Neural cell (in vitro differentiated cells): ENCODE measurements around the gene RYR3. TPM values are rescaled to one million over a fixed set of nuclear protein-coding genes. Genes with fewer than 3 reads are reported as not detected.

ENCODE experiments used
- H2AFZ ChIP-seq: fragments of 200-600, 300-800 bp; sonication (generic), shearing (Covaris generic); 2 replicates; pipeline ENCODE4 v1.6.0; 2014; ENCODE audit warnings: low read depth, mild to moderate bottlenecking, antibody characterized with exemption, low read length, moderate library complexity
- H3F3A ChIP-seq: fragments of 200-600 bp; shearing (Covaris generic); 2 replicates; pipeline ENCODE4 v1.6.1; 2016; ENCODE audit warnings: mild to moderate bottlenecking, moderate library complexity, mixed read lengths, antibody characterized with exemption, low read length; ENCODE audit not compliant: insufficient read depth, poor library complexity, severe bottlenecking
- H3K27ac ChIP-seq: fragments of 200-600, 300-800 bp; sonication (generic), shearing (Covaris generic); 2 replicates; pipeline ENCODE4 v1.5.1; 2014; ENCODE audit warnings: mild to moderate bottlenecking, low read length, moderate library complexity
- H3K27me3 ChIP-seq: fragments of 300-800, 200-600 bp; sonication (generic), shearing (Covaris generic); 2 replicates; pipeline ENCODE4 v1.6.0; 2014; ENCODE audit warnings: mild to moderate bottlenecking, low read depth, low read length, moderate library complexity; ENCODE audit not compliant: insufficient read depth
- H3K36me3 ChIP-seq: fragments of 300-800, 200-600 bp; sonication (generic), shearing (Covaris generic); 2 replicates; pipeline ENCODE4 v1.5.1; 2014; ENCODE audit warnings: mild to moderate bottlenecking, antibody characterized with exemption, low read length, moderate library complexity; ENCODE audit not compliant: insufficient read depth
- H3K4me2 ChIP-seq: fragments of 300-800, 200-600 bp; sonication (generic), shearing (Covaris generic); 2 replicates; pipeline ENCODE4 v1.6.0; 2014; ENCODE audit warnings: mild to moderate bottlenecking, low read length
- H3K4me3 ChIP-seq: fragments of 300-800, 200-600 bp; sonication (generic), shearing (Covaris generic); 2 replicates; pipeline ENCODE4 v1.5.1; 2014; ENCODE audit warnings: mild to moderate bottlenecking, low read length, moderate library complexity
- H3K79me2 ChIP-seq: fragments of 200-600 bp; shearing (Covaris generic); replicated peaks from 2 replicates; pipeline ENCODE4 v1.6.0; 2014; ENCODE audit warnings: mild to moderate bottlenecking, low read length, moderate library complexity; ENCODE audit not compliant: insufficient read depth
- H3K9ac ChIP-seq: fragments of 300-800, 200-600 bp; sonication (generic), shearing (Covaris generic); 2 replicates; pipeline ENCODE4 v1.6.1; 2016; ENCODE audit warnings: mild to moderate bottlenecking, low read length, mixed read lengths
- H3K9me2 ChIP-seq: fragments of 200-600 bp; shearing (Covaris generic); 2 replicates; pipeline ENCODE4 v1.6.1; 2016; ENCODE audit warnings: mild to moderate bottlenecking, low read length, mixed read lengths; ENCODE audit not compliant: insufficient read depth
- H3K9me3 ChIP-seq: fragments of 200-600, 300-800 bp; sonication (generic), shearing (Covaris generic); 2 replicates; pipeline ENCODE4 v1.6.1; 2016; ENCODE audit warnings: mild to moderate bottlenecking, mixed run types, low read length, moderate library complexity, mixed read lengths
- H4K20me1 ChIP-seq: fragments of 200-600 bp; shearing (Covaris generic); 2 replicates; pipeline ENCODE4 v1.6.1; 2016; ENCODE audit warnings: mild to moderate bottlenecking, mixed run types; ENCODE audit not compliant: insufficient read depth
- CTCF ChIP-seq: fragments of 450-650 bp; IDR thresholded peaks from 2 replicates; pipeline ENCODE4 v1.5.1; 2014; ENCODE audit warnings: antibody characterized with exemption, mild to moderate bottlenecking, moderate library complexity; ENCODE audit not compliant: poor library complexity, severe bottlenecking
- EP300 ChIP-seq: fragments of 450-650 bp; conservative IDR thresholded peaks from 2 replicates; pipeline ENCODE4 v1.6.1; 2014; ENCODE audit warnings: antibody characterized with exemption, mild to moderate bottlenecking, moderate library complexity; ENCODE audit not compliant: poor library complexity, severe bottlenecking
- EZH2 ChIP-seq: fragments of 200-600, 300-800 bp; shearing (Covaris generic), sonication (generic); IDR thresholded peaks from 2 replicates; pipeline ENCODE4 v1.6.1; 2014; ENCODE audit warnings: antibody characterized with exemption, low read length, borderline replicate concordance, mild to moderate bottlenecking; ENCODE audit not compliant: insufficient read depth, poor library complexity, severe bottlenecking
- MXI1 ChIP-seq: fragments of 450-650 bp; conservative IDR thresholded peaks from 2 replicates; pipeline ENCODE4 v1.6.1; 2014; ENCODE audit warnings: antibody characterized with exemption, mild to moderate bottlenecking; ENCODE audit not compliant: poor library complexity, severe bottlenecking
- POLR2AphosphoS5 ChIP-seq: IDR thresholded peaks from 2 replicates; pipeline ENCODE4 v1.6.1; 2012
- RAD21 ChIP-seq: fragments of 450-650 bp; conservative IDR thresholded peaks from 2 replicates; pipeline ENCODE4 v1.6.1; 2014; ENCODE audit warnings: antibody characterized with exemption, mild to moderate bottlenecking, moderate library complexity
- REST ChIP-seq: IDR thresholded peaks from 2 replicates; pipeline ENCODE4 v1.6.1; 2012; ENCODE audit warnings: borderline replicate concordance
- SMC3 ChIP-seq: fragments of 450-650 bp; conservative IDR thresholded peaks from 2 replicates; pipeline ENCODE4 v1.6.1; 2014; ENCODE audit warnings: antibody characterized with exemption, mild to moderate bottlenecking, moderate library complexity; ENCODE audit not compliant: poor library complexity
- TAF1 ChIP-seq: IDR thresholded peaks from 2 replicates; pipeline ENCODE4 v1.6.1; 2012; ENCODE audit warnings: low read depth
- polyA plus RNA-seq: library from polyadenylated mRNA; depleted of rRNA; stranded (reverse); fragments of >200 nt; gene quantifications from 2 replicates; pipeline ENCODE4 v1.2.3, GENCODE V29; 2014

RYR3 gene
- polyA plus RNA-seq, 1 donor from 2014 or later: 12.6 TPM

- H2AFZ ChIP-seq: no peak overlapping the region
- no peak overlapping the region for H3K27ac ChIP-seq
- no peak overlapping the region for H3K4me3 ChIP-seq
- H3K4me2 ChIP-seq: no peak overlapping the region
- no peaks in the 10 kb centered on the region for H3K27me3 ChIP-seq
- TF ChIP-seq EP300 (no peak), TAF1 (no peak), EZH2 (no peak), SMC3 (no peak), MXI1 (no peak)
- no peaks in the 10 kb centered on the region for H3K9me3 ChIP-seq
- no peaks in the 10 kb centered on the region for H4K20me1 ChIP-seq
- H3K79me2 ChIP-seq: no peaks in the 10 kb centered on the region
- H3K9me2 ChIP-seq: no peaks in the 10 kb centered on the region
- no peak overlapping the region for H3K9ac ChIP-seq
- no peaks in the 10 kb centered on the region for H3F3A ChIP-seq
- H3K36me3 ChIP-seq: no peaks in the 10 kb centered on the region
These were observed 600.0 kb downstream of the RYR3 start for GRCh38 chr15:33910741-33911140.

- TF ChIP-seq REST (no peak), MXI1 (no peak), EP300 (no peak), POLR2AphosphoS5 (no peak), SMC3 (no peak), CTCF (no peak), RAD21 (no peak), EZH2 (no peak), TAF1 (no peak)
- no peaks in the 10 kb centered on the region for H4K20me1 ChIP-seq
These were observed 601.6 kb downstream of the RYR3 start for GRCh38 chr15:33912326-33912725.

More at GRCh38 chr15:33912326-33912725, 601.6 kb downstream of the RYR3 start:
- no peaks in the 10 kb centered on the region for H3K79me2 ChIP-seq
- H3K4me2 ChIP-seq: no peak overlapping the region
- H2AFZ ChIP-seq: no peak overlapping the region
- no peaks in the 10 kb centered on the region for H3K9me3 ChIP-seq
- H3K27ac ChIP-seq: no peak overlapping the region
- no peaks in the 10 kb centered on the region for H3K27me3 ChIP-seq
- no peaks in the 10 kb centered on the region for H3K9me2 ChIP-seq
- no peaks in the 10 kb centered on the region for H3F3A ChIP-seq
- H3K9ac ChIP-seq: no peak overlapping the region
- no peaks in the 10 kb centered on the region for H3K36me3 ChIP-seq
- no peak overlapping the region for H3K4me3 ChIP-seq
